Measurements from ENCODE around the gene TNIK.
"Not testable (repeated sequence)": the region's sequence is repeated elsewhere in the genome, so short reads cannot be mapped to it uniquely, and the experiment has no call there.

Gene TNIK

DNA sequence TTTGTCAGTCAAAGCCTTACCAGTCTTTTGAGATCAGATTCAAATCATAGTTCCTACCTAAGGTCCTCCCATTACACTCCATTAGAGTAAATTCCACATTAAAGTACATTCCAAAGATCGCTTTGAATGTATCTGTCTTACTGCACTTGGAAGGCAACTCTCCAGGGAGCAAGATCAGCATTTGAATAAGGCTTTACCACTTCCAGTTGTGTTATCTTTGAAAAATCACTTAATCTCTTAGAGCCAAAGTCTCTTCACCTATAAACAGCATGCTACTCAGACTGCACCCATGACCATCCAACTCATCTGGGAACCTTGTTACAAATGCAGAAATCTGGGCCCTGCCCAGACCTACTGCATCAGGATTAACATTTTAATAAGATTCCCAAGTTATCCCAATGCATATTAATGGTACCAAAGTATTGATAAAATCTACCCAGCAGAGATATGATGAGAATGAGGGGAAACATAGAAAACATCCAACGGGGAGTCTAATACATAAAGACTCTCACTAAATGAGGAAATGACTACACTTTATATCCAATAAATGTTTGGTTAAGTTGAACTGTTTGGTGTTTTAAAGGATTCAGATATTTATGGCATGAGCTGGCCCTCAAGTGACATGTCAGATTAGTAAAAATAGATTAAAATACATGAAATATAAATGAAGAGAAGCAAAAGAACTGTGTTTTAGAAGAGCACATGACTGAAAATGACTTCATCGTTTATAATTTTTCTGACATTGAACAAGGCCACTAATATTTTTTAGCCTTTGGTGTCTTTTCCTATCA lies 75.9 kb downstream of the TNIK start:
- DNase-seq (ENCODE audit: low read depth in 3 of 3), result no peak

DNA sequence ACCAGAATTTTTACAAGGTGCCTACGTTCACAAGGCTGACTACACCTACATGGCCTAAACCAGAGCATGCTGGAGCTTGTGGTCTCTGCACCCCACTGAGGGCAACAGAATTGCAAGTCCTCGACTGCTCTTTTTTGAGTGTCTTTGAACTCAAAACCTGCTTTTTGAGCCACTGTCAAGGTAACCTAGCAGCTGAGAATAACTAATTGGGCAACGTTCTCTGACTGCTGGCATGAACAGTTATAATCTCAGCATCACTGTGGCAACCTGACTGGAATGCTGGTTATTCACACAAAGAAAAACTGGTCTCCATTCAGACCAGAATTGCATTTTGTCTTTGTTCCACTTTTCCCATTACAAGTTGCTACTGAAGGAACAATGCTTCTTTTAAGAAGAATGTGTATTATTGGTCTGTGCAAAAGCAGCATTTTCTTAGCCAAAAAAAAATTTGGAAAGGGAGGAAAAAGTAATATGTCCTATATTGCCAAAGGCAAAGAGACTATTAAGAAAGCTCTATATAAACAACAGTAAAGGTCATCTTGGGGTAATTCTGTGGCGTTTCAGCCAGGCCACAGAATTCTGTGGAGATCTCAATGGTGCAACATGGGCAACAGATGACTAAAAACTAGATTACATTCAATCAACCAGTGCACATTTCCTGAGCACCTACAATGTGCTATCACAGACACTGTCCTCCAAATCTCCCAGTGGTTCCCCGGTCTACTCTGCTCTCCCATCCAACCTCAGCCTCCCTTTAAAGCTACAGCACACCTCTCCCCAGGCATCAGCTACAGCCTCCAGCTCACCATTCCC lies 76.8 kb downstream of the TNIK start:
- DNase-seq (ENCODE audit: low read depth in 3 of 3), result no peak

DNA sequence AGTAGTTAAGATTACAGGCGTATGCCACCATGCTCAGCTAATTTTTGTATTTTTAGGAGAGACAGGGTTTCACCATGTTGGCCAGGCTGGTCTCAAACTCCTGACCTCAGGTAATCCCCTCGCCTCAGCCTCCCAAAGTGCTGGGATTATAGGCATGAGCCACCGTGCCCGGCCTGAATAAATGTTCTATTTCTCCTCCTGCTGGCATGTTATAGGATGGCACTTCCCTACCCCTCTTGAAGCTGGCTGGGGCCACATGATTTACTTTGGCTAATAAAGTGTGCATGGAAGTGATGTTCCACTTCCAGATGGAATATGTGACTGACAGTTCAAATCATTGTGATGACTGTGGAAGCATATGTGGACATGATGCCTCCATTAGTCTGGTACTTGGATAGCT lies 77.9 kb downstream of the TNIK start:
- not testable (repeated sequence) for DNase-seq (ENCODE audit: low read depth in 3 of 3)

DNA sequence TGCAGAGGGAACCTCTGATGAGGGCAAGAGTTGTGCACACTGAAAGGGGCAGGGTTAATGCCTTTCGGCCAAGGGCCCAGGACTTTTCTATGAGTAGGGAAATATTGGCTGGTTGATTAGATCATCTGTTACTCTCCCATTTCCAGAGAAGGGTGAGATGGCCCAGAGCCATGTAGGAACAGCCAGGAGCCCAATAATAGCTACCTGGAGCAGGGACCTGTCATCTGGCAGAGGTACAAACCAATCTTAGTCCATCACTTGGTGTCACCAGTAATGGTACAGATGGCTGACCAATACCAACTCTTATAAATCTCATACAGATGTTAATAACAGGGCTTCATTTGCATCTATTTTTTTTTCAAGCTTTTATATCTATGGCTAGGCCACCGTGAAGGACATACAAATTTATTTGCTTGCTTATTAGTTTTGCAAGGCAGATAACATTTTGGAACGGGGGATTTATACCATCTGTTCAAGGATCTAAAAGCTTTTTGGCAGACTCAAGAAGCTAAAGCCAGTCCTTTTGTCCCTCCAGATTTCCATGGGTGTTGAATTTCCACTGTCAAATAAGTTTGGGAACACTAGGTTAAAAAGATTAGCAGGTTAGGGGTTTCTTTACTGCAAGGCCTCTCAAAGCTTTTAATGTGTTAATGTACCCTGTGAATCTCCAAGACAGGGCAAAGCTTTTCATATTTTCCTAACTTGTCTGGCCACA lies 79.3 kb downstream of the TNIK start:
- DNase-seq (ENCODE audit: low read depth in 3 of 3), result no peak

GRCh38 chr3:171379961-171380483 lies 80.2 kb downstream of the TNIK start:
- DNase-seq (ENCODE audit: low read depth in 3 of 3), result no peak

DNA sequence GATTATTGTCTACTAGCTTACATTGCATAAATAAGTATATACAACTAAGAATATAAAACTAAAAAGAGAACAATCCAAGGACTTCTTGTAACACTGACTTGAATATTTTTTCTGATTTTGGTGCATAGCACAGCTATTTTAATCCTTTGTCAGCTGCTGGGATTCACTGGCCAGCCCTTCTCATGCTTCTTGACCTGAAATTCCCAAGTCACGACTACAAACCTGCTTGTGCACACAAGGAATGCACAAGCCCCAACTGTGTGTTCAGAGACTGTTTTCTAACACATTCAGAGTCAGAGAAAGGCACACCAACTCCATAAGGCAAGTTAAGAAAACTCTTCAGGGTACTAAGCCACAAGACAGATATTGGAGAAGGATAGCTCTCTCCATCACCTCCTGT lies 80.9 kb downstream of the TNIK start:
- no peak for DNase-seq (ENCODE audit: low read depth in 3 of 3)

DNA sequence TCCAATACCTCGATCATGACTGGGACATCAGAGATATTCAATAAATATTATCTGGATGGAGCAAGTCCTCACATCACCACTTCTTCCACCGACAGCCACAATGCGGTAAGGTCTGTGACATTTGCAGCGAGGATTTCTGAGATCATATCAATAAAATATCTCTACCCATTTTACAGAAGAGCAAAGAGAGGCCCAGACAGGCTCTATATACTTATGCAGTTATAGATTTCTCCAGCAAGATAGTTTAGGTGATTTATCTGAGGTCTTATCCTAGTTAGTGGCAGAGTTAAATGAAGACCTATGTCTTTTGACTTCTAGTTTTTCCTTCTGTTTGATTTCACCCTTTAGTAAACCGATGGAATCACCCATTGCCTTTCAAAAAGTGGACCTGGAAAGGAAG lies 81.6 kb downstream of the TNIK start:
- no peak for DNase-seq (ENCODE audit: low read depth in 3 of 3)

- DNase-seq (ENCODE audit: low read depth in 3 of 3), result no peak
Measured at GRCh38 chr3:171377859-171378258, 82.3 kb downstream of the TNIK start.

GRCh38 chr3:171376596-171376947 lies 83.6 kb downstream of the TNIK start:
- no peak for DNase-seq (ENCODE audit: low read depth in 3 of 3)

DNA sequence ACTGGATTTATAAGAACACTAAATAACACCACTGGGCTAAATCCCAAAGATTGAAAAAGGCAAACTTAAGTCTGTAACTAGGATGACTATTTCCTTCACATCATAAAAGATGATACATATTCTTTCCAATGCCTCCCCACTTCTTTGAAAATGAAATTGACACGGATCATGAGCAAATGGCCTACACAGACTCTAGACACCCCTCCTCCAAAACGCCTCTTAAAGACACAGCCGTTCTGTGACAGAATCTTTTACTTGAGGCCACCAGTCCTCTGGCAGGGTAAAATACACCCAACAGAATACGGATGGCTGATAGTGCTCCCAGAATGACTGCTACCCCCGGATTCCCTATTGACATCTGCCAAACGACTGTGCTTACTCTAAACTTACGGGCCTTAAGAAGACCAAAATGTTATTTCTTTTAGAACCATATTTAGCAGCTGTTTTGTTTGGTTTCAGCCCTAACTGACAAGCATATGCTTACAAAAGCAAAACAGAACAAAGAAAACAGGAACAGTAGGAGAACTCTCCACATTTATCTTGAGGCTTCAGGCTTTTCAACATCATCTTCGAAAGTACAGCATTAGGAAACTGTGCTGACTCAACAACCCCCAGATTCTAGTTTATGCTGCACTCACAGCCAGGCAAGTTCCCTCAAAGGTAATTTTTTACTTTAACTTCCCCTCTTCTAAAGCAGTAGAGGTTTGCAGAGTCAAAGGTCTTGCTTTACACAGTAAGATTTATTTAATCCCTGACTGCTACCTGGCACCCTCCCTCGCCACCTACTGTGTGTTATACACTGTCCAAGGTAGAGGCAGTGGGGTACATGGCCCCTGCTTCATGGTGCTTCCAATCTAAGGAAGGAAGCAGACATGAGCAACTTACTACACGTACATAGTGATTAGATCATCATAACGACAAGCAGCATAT lies 84.3 kb downstream of the TNIK start:
- DNase-seq (ENCODE audit: low read depth in 3 of 3), result no peak

DNA sequence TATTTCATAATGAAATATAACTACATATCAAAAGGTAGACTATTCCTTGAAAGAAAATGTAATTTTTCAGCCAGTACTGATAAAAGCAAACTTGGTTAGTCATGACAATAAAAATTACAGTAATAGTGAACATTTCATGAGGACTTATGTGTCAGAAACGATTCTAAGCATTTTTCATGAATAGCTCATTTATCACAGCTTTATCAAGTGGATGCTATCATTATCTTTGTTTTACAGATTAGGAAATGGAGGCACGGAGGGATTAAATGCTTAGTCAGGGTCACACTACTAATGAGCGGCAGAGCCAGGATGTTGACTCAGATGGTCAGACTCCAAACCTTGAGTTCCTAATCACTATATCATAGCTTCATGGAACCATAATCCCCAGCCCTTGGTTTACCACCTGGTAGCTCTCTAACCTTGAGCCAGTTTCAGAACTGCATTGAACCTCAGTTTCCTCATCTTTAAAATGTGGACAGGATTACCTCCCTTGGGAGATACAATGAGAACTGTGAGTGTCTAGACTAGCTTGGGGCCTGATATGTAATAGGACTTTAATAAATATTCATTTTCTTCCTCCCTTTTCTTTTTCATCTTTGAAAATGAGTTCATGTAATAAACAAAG lies 85.4 kb downstream of the TNIK start:
- no peak for DNase-seq (ENCODE audit: low read depth in 3 of 3)

DNA sequence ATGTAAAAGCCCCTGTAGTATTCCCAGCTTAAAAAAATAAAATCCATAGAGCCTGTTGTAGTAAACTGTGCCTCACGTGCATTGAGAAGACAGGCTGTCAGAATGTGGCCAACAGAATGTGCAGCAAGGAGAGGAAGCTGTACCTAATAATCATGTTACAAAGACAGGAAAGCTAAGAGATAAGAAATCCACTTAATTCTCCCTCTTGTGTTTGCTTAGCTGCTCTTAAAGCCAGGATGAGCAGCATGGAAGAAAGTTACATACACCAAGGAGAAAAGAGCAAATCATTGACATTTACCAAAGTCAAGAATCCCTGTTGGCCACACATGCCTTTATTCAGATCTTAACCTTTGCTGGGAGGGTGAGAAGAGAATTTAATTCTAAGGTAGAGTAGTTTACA lies 85.9 kb downstream of the TNIK start:
- no peak for DNase-seq (ENCODE audit: low read depth in 3 of 3)

GRCh38 chr3:171373711-171374110 lies 86.5 kb downstream of the TNIK start:
- no peak for DNase-seq (ENCODE audit: low read depth in 3 of 3)

GRCh38 chr3:171372694-171373093 lies 87.5 kb downstream of the TNIK start:
- DNase-seq (ENCODE audit: low read depth in 3 of 3), result no peak

- DNase-seq (ENCODE audit: low read depth in 3 of 3), result no peak
Measured at GRCh38 chr3:171371354-171371753, 88.9 kb downstream of the TNIK start.

DNA sequence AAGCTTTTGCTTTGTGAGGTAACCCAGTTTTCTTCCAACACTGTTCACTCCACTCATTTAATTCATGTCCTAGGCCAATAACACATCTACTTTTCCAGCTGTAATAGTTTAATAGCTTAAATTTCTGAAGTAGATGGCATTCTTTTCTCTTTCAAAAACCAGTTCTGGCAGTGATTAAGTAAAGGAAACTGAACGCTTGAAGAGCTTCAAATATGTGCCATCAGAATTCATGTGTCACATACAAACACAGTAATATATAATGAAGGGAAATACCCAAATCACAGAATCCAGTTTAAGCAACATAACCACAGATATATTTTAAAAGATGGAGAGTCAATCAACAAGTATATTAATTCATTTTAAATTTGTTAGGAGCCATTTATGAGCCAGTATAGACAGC lies 91.0 kb downstream of the TNIK start:
- DNase-seq (ENCODE audit: low read depth in 3 of 3), result no peak

GRCh38 chr3:171366738-171367137 lies 93.5 kb downstream of the TNIK start:
- not testable (repeated sequence) for DNase-seq (ENCODE audit: low read depth in 3 of 3)

GRCh38 chr3:171366043-171366442 lies 94.2 kb downstream of the TNIK start:
- DNase-seq (ENCODE audit: low read depth in 3 of 3), result no peak

GRCh38 chr3:171365489-171365888 lies 94.7 kb downstream of the TNIK start:
- DNase-seq (ENCODE audit: low read depth in 3 of 3), result no peak

DNA sequence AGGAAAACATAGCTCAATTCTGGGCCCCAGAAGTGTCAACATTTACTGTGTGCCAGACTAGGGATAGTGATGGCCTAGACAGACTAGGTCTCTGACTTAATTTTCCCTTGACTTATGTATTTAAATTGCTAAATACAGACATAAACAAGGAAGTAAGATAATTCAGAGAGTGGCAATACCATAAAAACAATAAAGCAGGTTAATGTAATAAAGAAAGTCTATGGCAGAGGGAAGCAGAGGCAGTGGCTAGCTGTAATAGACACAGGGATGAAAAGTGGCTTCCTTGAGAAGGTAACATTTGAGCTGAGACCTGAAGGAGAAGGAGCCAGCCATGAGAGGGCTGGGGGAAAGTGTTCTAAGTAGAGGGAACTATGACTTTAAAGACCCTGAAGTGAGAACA lies 95.7 kb downstream of the TNIK start:
- DNase-seq (ENCODE audit: low read depth in 3 of 3), result no peak

DNA sequence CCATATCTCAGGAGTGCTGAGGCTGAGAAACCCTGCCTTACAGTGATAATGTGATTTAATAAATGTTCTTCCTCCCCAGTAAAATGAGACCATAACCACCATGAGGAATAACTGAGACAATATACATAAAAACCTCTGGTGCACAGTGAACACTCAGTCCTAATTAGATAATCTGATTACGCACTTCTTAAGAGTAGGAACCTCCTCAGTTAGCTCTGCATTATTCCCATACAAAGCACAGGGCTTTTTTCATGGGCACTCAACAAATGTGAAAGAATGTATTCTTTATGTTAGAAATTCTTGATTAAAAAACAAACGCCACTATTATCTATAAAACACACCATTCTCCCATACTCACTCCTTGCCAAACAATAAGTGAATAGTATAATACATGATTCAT lies 97.0 kb downstream of the TNIK start:
- DNase-seq (ENCODE audit: low read depth in 3 of 3), result no peak

All from stimulated activated CD4-positive, alpha-beta T cell treated with anti-CD3 and anti-CD28 coated beads, TNF-alpha, amount 100 ng/mL, for 4 hours (primary cell).